ENCODE results near the gene RHOBTB1. TPM values are rescaled to one million over a fixed set of nuclear protein-coding genes. Genes with fewer than 3 reads are reported as not detected.

The RHOBTB1 gene
- total and polyA plus RNA-seq, 9 of the 15 experiments (the other 6 are each of a cell fraction or from before 2014, with no cell fraction given), result 1.7 to 11.7 (median 9.3) TPM

- no peak for TF ChIP-seq HMGXB4 (CRISPR knock-in tag; IDR thresholded peaks at IDR 0.05)
These were observed 71.5 kb downstream of the RHOBTB1 start (continued) for GRCh38 chr10:60872451-60872850.

GRCh38 chr10:60871215-60871614 lies 72.8 kb downstream of the RHOBTB1 start:
- Histone ChIP-seq H4K20me1 (replicated peaks; ENCODE audit: control insufficient read depth, insufficient read depth, low read length) (no peaks in the 10 kb centered on the region), H3K4me3 (no peak overlapping the region), H3K79me2 (ENCODE audit: control insufficient read depth, insufficient read depth, low read length) (no peaks in the 10 kb centered on the region), H3K9ac (ENCODE audit: insufficient read depth in 1 of 2, low read depth in 2 of 2, low read length in 2 of 2) (no peak overlapping the region), H3K9me3 (replicated peaks; ENCODE audit: control insufficient read depth, insufficient read depth, low read depth, low read length) (no peaks in the 10 kb centered on the region), H3K27me3 (ENCODE audit: control insufficient read depth in 2 of 2, insufficient read depth in 2 of 2, low read length in 2 of 2) (no peaks in the 10 kb centered on the region), H3K27ac (ENCODE audit: extremely low read depth, low read depth, low read length) (no peak overlapping the region), H3K36me3 (ENCODE audit: control insufficient read depth, insufficient read depth, low read length) (no peaks in the 10 kb centered on the region; the same call in 2 of the 3 replicates), H2AFZ (ENCODE audit: low read depth, low read length) (no peak overlapping the region), H3K4me2 (ENCODE audit: insufficient read depth, low read length) (no peak overlapping the region), H3K9me1 (ENCODE audit: control insufficient read depth, insufficient read depth, low read length) (no peaks in the 10 kb centered on the region), H3K4me1 (replicated peaks in 1 of 2; ENCODE audit: control insufficient read depth in 2 of 2, insufficient read depth in 2 of 2, low read length in 2 of 2) (no peaks in the 10 kb centered on the region)
- in situ Hi-C loops (cut with MboI) (no loop called here), intact Hi-C loops (cut with micrococcal nuclease) (no loop called here)
- no peak for FAIRE-seq
- WGBS (ENCODE audit: insufficient coverage, low coverage, missing lambda C conversion rate), result 38% methylated on average over 8 of the region's 8 CpGs
- CTCF ChIA-PET (ENCODE audit: low intra/inter-chr PET ratio), result no interaction called here
- POLR2A ChIA-PET, result interaction anchor here (0.7 kb wide), 1 partner anchor 18 kb away, joined by 3 read pairs; no protein-coding TSS in a partner anchor
- no peak for ATAC-seq
- DNase-seq (ENCODE audit: extremely low read depth in 1 of 4, low spot score in 3 of 4), result no peak
- BruUV-seq (replicated peaks), result no TSS peak
- TF ChIP-seq MEIS2 (IDR thresholded peaks at IDR 0.05; ENCODE audit: partially characterized antibody), result no peak
- no peak for TF ChIP-seq TSC22D4 (tag; IDR thresholded peaks at IDR 0.05)
- TF ChIP-seq ZNF507 (tag; conservative IDR thresholded peaks at IDR 0.05), result no peak
- no peak for TF ChIP-seq ZNF695 (CRISPR knock-in tag; IDR thresholded peaks at IDR 0.05)
- TF ChIP-seq ATF4 (CRISPR knock-in tag; IDR thresholded peaks at IDR 0.05), result no peak
- no peak for TF ChIP-seq ZNF398 (CRISPR knock-in tag; IDR thresholded peaks at IDR 0.05)
- TF ChIP-seq ZNF584 (CRISPR knock-in tag; IDR thresholded peaks at IDR 0.05; ENCODE audit: low read depth), result no peak
- no peak for TF ChIP-seq HDAC6 (IDR thresholded peaks at IDR 0.05; ENCODE audit: low read depth, low read length)
- TF ChIP-seq TRIM24 (IDR thresholded peaks at IDR 0.05), result no peak
- no peak for TF ChIP-seq BRF1 (IDR thresholded peaks at IDR 0.05; ENCODE audit: borderline replicate concordance, extremely low read depth, insufficient read length)
- no peak for TF ChIP-seq SMARCA5 (IDR thresholded peaks at IDR 0.05)
- no peak for TF ChIP-seq ZBTB7A (IDR thresholded peaks at IDR 0.05; ENCODE audit: borderline replicate concordance, control insufficient read depth, low read depth, low read length)
- TF ChIP-seq ZNF41 (CRISPR knock-in tag; conservative IDR thresholded peaks at IDR 0.05), result no peak
- no peak for TF ChIP-seq RHOXF2B (CRISPR knock-in tag; conservative IDR thresholded peaks at IDR 0.05)
- TF ChIP-seq FOXK1 (CRISPR knock-in tag; IDR thresholded peaks at IDR 0.05; ENCODE audit: borderline replicate concordance), result no peak
- TF ChIP-seq JUN (IDR thresholded peaks at IDR 0.05; ENCODE audit: borderline replicate concordance, low read depth, low read length), result no peak
- TF ChIP-seq JUN (CRISPR knock-in tag; IDR thresholded peaks at IDR 0.05; ENCODE audit: borderline replicate concordance), result no peak
- no peak for TF ChIP-seq FOXJ2 (tag; IDR thresholded peaks at IDR 0.05)

Measured in K562 (cell line).